Measurements from ENCODE around the gene TMEM240. TPM values are rescaled to one million over a fixed set of nuclear protein-coding genes. Genes with fewer than 3 reads are reported as not detected.

TMEM240 gene
- total RNA-seq, 2 donors from 2014 or later, result 1.0 to 1.3 TPM

DNA sequence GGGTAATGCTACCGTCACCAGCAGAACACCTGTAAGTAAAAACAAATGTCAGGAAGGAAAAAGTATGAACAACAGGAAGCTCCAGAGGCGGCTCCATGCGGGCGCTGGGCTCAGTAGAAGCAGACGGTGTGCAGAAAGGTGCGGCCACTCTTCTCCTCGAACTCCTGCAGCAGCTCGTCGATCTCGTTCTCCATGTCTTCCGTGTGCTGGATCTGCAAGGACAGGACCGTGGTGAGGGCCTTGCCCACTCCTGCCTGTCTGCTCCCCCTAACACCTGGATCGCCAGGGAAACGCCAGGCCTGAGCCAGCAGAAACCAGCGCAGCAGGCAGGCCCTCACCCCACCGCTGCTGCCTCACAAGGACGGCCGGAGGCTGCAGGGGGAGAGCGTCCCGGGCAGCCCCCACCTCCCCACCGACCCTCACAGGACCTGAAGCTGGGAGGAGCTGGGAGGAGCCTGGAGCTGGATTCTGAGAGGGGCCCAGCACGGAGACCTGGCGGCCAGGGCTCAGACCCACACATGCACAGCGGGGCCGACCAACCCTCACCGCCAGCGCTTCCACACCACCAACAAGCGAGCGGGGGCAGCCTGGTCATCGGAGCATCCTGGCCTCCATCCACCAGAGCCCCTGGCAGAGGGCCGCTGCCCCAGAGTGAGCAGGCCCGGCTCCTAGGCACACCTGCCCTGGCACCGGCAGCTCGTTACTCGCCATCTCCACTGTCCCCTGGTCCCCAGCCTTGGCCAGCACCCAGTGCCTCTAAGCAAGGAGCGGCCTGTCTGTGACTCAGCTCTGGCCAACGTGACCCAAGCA is 1.7 kb upstream of the TMEM240 start:
- peak overlapping the region in 1 of 2 donors; percentile 20 for H3K4me3 Mint-ChIP-seq
- H3K27me3 Mint-ChIP-seq (ENCODE audit: low read depth), result no peaks in the 10 kb centered on the region
- H3K9me3 Mint-ChIP-seq, result no peaks in the 10 kb centered on the region
- H3K36me3 Mint-ChIP-seq (ENCODE audit: insufficient read depth in 2 of 2), result peaks cover 0 to 2% of the 10 kb centered on the region in 2 donors
- H3K27ac Mint-ChIP-seq, result no peak overlapping the region
- no peak for DNase-seq
- ATAC-seq (replicated peaks in 1 of 2), result no peak
- no peaks in the 10 kb centered on the region for H3K4me1 Mint-ChIP-seq (ENCODE audit: low read depth)

DNA sequence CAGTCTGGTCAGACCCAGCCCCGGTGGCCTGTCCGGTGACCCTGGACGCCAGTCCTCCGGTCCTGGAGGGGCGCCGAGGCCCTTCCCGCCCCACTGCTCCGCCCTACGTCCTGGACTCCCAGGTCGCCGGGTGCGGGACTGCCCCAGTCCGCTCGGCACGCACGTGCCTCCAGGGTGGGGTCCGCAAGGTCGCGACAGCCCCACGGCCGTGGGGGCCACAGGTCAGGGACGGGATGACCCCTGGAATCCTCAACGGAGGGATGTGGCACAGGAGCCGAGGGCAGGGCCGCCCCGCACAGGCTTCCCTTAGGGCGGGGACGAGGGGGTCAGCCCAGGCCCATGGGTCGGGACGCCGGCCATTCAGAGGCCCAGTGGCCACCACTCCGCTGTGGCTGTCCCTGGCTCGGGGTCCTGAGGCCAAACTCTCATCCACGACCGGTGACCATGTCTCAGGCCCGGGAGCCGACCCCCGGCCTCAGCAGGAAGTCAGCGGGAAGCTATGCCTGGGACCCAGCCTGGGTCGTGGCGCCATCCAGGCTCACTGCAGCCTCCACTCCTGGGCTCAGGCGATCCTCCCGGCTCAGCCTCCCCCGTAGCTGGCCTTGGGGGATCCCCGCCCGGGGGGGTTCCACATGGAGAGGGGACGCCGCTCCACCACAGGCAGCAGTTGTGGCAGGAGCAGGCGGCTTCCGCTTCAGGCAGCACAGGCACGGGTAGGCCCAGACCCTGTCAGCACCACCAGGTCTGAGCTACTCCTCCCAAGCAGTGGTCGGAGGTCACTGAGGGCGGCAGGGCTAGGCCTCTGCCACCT is 599 bp upstream of the TMEM240 start:
- Mint-ChIP-seq H3K27ac (no peak overlapping the region), H3K36me3 (ENCODE audit: insufficient read depth in 2 of 2) (peaks cover 0 to 2% of the 10 kb centered on the region in 2 donors), H3K9me3 (no peaks in the 10 kb centered on the region), H3K4me3 (peak overlapping the region in 1 of 2 donors; percentile 24), H3K27me3 (ENCODE audit: low read depth) (no peaks in the 10 kb centered on the region), H3K4me1 (ENCODE audit: low read depth) (no peaks in the 10 kb centered on the region)
- DNase-seq, result no peak
- no peak for ATAC-seq (replicated peaks in 1 of 2)

DNA sequence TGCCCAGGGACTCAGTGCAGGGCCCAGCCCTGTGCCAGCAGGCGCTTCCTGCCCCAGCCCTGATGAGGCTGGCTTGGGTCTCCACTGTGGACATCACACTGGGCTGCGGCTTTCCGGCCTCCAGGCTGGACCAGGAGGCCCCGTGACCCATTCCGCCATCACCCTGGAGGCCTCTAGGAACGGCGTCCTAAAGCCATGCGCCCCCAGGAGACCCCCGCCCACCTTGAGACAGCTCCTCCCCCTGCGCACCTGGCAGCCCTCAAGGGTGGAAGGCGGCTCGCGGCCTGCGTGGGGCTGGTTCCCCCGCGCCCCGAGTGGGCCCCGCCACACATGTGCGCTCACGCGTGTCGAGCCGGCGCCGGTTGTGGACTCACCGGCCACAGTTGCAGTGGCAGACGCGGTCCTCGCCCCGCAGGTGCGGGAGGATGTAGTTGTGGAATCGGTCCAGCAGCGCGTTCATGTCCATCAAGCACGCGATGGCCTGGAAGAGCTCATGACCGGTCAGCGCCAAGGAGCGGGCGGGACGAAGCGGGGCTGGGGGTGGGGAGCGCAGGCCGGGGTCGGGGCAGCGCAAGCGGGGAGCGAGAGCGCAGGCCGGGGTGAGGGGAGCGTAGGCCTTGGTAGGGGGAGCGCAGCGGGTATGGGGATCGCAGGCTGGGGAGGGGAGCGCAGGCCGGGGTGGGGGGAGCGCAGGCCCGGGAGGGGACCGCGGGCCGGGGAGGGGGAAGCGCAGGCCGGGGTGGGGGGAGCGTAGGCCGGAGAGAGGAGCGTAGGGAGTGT is 924 bp downstream of the TMEM240 start:
- DNase-seq (no peak), ATAC-seq (replicated peaks in 1 of 2) (no peak)
- H3K27me3 Mint-ChIP-seq (ENCODE audit: low read depth), result no peaks in the 10 kb centered on the region
- H3K4me3 Mint-ChIP-seq, result peak overlapping the region; percentile 43 to 76
- no peak overlapping the region for H3K27ac Mint-ChIP-seq
- H3K4me1 Mint-ChIP-seq (ENCODE audit: low read depth), result no peaks in the 10 kb centered on the region
- H3K36me3 Mint-ChIP-seq (ENCODE audit: insufficient read depth in 2 of 2), result peaks cover 0 to 2% of the 10 kb centered on the region in 2 donors
- no peaks in the 10 kb centered on the region for H3K9me3 Mint-ChIP-seq

DNA sequence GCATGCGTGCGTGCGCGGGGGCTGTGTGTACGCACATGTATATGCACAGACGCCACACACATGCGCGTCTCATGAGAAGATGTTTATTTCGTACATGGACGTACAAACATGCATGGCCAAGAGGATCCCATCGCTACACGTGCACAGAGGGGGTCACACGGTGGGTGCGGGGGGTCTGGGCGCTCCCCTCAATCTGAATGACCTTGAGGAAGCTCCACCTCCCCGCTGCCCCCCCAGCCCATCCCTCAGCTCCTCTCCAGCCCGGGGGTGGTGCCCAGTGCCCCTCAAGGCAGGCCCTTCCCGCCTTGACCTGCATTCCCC is 1.5 kb downstream of the TMEM240 start:
- H3K9me3 Mint-ChIP-seq, result no peaks in the 10 kb centered on the region
- H3K36me3 Mint-ChIP-seq (ENCODE audit: insufficient read depth in 2 of 2), result peaks cover 0 to 2% of the 10 kb centered on the region in 2 donors
- ATAC-seq (replicated peaks in 1 of 2) (no peak), DNase-seq (no peak)
- no peaks in the 10 kb centered on the region for H3K27me3 Mint-ChIP-seq (ENCODE audit: low read depth)
- no peak overlapping the region for H3K27ac Mint-ChIP-seq
- no peaks in the 10 kb centered on the region for H3K4me1 Mint-ChIP-seq (ENCODE audit: low read depth)
- H3K4me3 Mint-ChIP-seq, result peak overlapping the region in 1 of 2 donors; percentile 76

DNA sequence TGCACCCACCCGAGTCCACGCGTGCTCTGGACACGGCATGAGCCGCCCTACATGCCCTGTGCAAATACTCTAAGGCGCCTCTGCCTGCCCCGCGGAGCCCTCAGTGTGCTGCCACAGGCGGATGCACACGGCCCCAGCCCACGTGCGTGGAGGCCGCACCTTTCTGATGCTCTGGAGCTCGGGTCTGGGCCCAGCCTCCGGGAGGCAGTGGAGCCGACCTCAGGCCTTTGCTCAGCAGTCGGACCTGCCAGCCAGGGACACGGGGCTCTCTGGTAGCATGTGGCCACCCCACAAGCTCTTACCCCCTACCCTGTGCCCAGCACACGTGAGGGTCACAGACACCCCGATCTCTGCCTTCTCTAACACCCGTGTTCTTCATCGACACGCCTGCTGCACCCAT is 2.1 kb downstream of the TMEM240 start:
- Mint-ChIP-seq H3K27ac (no peak overlapping the region), H3K4me3 (no peak overlapping the region), H3K36me3 (ENCODE audit: insufficient read depth in 2 of 2) (no peaks in the 10 kb centered on the region), H3K4me1 (ENCODE audit: low read depth) (no peaks in the 10 kb centered on the region), H3K9me3 (no peaks in the 10 kb centered on the region), H3K27me3 (ENCODE audit: low read depth) (no peaks in the 10 kb centered on the region)
- DNase-seq, result no peak
- peak in 1 of 2 donors; percentile 5 for ATAC-seq (replicated peaks in 1 of 2)

DNA sequence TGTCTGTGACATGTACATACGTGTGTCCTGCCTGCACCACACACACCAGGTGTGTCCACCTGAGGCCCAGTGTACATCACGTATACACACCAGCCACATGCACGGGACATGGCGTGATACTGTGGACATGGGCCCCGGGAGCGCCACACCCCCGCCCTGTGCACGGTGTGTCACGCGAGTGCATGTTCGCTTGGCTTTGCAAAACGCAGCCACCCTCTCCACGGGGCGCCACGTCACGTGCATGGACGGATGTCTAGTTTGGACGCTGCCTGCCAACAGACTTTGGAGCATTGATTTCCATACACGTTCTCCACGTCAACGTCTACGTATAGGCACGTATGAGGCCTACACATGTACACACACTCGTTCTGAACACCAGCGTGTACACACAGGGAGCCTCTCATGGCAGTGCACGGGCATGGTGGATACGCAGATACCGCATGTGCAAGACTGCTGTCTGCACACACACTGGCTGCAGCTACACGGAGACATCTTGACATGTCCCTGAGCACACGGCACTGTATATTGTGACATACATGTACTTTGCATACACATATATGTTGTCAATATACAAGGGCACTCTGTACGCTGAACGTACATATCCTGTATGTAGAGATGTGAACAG is 2.7 kb downstream of the TMEM240 start:
- Mint-ChIP-seq H3K36me3 (ENCODE audit: insufficient read depth in 2 of 2) (no peaks in the 10 kb centered on the region), H3K4me3 (no peak overlapping the region), H3K27me3 (ENCODE audit: low read depth) (no peaks in the 10 kb centered on the region), H3K27ac (no peak overlapping the region), H3K4me1 (ENCODE audit: low read depth) (no peaks in the 10 kb centered on the region), H3K9me3 (no peaks in the 10 kb centered on the region)
- DNase-seq (no peak), ATAC-seq (replicated peaks in 1 of 2) (no peak)

DNA sequence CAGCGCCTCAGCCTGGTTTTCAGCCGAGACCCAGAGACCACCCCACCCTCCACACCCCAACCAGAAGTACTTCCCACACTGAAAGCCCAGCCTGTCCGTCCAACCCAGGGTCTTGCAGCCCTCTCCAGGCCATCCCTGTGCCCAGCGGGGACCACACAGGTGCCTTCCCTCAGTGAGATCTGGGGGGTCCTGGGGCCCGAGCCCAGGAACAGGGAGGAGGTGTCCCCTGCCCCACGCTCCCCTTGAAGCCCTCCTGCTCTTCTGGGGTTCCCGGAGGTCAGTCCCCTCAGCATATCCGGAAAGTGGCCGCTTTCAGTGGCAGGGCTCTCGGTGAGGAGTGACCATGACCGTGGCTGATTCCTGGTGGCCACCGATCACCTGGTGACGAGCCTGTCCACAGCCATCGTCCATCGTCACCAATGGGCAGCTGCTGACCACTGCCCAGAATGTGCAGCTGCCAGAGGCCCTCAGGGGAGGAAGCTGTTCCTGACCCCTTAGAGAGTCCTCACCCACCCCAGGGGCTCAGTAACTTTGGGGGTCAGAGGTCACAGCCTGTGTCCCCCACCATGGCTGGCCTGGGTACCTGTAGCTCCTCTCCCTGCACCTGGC is 3.4 kb downstream of the TMEM240 start:
- no peak overlapping the region for H3K4me3 Mint-ChIP-seq
- no peak overlapping the region for H3K27ac Mint-ChIP-seq
- H3K27me3 Mint-ChIP-seq (ENCODE audit: low read depth), result no peaks in the 10 kb centered on the region
- H3K36me3 Mint-ChIP-seq (ENCODE audit: insufficient read depth in 2 of 2), result peaks cover 1 to 4% of the 10 kb centered on the region in 2 donors
- H3K4me1 Mint-ChIP-seq (ENCODE audit: low read depth), result no peaks in the 10 kb centered on the region
- DNase-seq (no peak), ATAC-seq (replicated peaks in 1 of 2) (no peak)
- H3K9me3 Mint-ChIP-seq, result peaks cover 0 to 1% of the 10 kb centered on the region in 2 donors

DNA sequence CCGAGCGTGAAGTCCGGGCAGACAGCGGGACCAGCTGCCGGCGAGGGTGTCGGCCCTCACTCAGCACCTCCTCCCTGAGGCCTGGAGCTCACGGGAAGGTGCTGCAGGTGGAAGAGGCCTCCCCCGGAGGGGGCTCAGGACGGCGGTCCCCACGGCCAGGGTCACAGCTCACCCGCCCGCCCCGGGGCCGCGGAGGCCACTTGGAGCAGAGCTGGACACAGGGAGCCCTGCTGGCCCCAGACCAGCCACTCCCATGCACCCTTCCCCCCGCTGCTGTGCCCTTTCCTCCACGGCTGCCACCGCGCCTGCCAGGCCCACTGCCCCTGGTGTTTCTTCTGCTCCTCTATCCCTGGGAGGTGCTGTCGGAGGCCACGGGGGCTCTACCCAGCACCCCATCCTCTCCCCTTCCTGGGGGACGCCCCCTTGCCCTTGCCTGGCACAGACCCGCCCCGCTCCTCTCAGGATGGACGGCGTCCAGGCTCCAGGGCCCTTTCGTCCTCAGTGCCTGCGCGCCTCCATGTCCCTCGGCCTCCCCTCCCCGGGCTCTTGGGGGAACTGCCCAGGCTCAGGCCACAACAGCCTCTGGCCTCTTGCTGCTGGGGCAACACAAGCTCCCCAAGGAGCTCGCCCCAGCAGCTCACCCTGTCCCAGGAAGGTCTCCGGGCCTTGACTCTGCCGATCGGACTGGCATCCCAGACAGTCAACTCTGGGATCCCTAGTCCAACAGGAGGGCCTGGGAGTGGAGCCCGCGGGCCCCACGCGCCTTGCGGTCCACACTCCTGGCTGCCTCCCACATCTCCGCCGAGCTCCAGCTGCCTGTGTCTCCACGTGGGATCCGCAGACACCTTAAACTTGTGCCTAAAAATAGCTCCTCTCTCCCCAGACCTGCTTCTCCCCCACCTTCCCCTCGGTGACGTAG is 4.1 kb downstream of the TMEM240 start:
- H3K36me3 Mint-ChIP-seq (ENCODE audit: insufficient read depth in 2 of 2), result peaks cover 4 to 7% of the 10 kb centered on the region in 2 donors
- H3K9me3 Mint-ChIP-seq, result peaks cover 0 to 4% of the 10 kb centered on the region in 2 donors
- ATAC-seq (replicated peaks in 1 of 2) (no peak), DNase-seq (no peak)
- no peaks in the 10 kb centered on the region for H3K27me3 Mint-ChIP-seq (ENCODE audit: low read depth)
- H3K4me1 Mint-ChIP-seq (ENCODE audit: low read depth), result no peaks in the 10 kb centered on the region
- no peak overlapping the region for H3K27ac Mint-ChIP-seq
- H3K4me3 Mint-ChIP-seq, result no peak overlapping the region

DNA sequence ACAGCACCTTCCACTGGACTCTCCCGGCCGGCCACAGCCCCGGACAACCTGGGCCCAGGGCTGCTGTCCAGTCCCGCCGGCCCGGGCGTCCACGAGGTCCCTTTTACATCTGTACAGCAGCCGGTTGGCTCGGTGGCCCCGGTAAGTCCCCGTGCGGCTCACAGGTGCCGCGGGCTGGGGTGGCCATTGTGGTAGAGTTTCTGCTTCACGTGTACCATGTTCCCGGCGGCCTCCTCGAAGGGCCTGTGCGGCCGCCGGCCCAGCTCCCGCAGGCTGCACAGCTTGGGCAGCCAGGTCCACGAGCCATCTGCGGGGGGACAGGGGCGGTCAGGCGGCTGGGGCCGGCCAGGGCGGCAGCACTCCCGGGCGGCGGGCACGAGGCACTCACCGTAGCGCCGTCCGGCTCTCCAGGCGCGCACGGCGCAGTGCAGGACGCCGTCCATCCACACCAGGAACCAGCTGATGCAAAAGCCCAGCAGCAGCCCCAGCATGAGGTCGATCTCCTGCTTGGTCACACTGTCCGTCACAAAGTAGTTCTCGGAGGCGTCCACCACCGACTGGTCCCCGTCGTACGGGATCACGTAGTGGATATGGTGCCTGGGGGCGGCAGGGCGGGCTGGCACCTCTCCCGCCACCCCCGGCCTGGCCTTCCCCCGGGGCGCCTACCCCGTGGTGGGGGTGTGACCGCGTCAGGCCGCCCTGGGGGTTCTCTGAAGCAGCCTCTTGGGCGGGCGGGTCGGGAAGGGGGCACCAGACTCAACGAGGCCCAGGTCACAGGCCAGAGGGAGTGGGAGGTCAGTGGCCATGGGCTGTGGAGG is 5.0 kb downstream of the TMEM240 start:
- ATAC-seq (replicated peaks in 1 of 2), result no peak
- H3K9me3 Mint-ChIP-seq, result peaks cover 0 to 4% of the 10 kb centered on the region in 2 donors
- H3K36me3 Mint-ChIP-seq (ENCODE audit: insufficient read depth in 2 of 2), result peaks cover 4 to 13% of the 10 kb centered on the region in 2 donors
- H3K27me3 Mint-ChIP-seq (ENCODE audit: low read depth), result no peaks in the 10 kb centered on the region
- no peak overlapping the region for H3K27ac Mint-ChIP-seq
- no peak overlapping the region for H3K4me3 Mint-ChIP-seq
- no peaks in the 10 kb centered on the region for H3K4me1 Mint-ChIP-seq (ENCODE audit: low read depth)
- no peak for DNase-seq

DNA sequence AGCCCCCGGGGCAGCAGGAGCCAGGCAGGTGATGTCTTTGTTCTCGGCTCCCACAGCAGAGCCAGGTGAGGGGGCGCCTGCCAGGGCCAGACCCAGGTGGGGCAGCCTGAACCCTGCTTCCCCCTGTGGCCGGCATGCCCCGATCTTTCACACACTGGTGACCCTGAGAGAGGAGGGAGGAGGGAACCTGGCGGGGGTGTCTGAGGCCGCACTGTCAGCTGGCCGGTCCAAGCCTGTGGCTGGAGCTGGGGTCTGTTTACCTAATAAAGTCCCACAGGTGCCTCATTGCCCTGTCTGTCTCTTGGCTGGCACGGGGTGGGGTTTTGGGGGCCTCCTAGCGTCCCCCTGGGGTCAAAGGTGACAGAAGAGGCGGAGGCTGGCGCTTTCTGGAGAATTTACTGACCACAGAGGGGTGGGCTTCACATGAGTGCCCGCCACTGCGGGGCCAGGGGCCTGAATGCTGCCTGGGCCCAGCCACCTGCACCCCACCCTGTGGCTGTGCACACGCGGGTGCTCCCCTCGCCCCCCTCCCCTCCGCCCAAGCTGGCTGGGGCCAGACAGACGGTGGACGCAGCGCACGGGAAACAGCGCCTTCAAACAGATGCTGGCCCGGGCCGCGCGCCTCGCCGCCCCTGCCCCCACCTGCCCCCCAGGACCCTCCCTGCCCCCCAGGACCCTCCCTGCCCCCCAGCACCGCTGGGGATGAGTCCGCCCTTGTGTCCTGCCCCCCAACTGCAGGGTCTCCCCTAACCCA is 5.8 kb downstream of the TMEM240 start:
- Mint-ChIP-seq H3K4me3 (no peak overlapping the region), H3K36me3 (ENCODE audit: insufficient read depth in 2 of 2) (peaks cover 4 to 17% of the 10 kb centered on the region in 2 donors), H3K27me3 (ENCODE audit: low read depth) (no peaks in the 10 kb centered on the region), H3K4me1 (ENCODE audit: low read depth) (no peaks in the 10 kb centered on the region), H3K9me3 (peaks cover 0 to 4% of the 10 kb centered on the region in 2 donors), H3K27ac (no peak overlapping the region)
- DNase-seq, result no peak
- no peak for ATAC-seq (replicated peaks in 1 of 2)

Data from activated T-cell treated with anti-CD3 and anti-CD28 coated beads, Interleukin-2, amount 50 U/mL, for 72 hours (primary cell).